Liver (tissue), 9 donors: ENCODE measurements around the gene TMEM163. TPM values are rescaled to one million over a fixed set of nuclear protein-coding genes. Genes with fewer than 3 reads are reported as not detected.

Experiments
- DNase-seq: peaks from one replicate; pipeline ENCODE4 v3.0.0-alpha.2; 2017; ENCODE audit warnings: low spot score
- H3K27ac ChIP-seq, 2 donors: one replicate each; pipeline ENCODE4 v1.7.0; 2013; ENCODE audit warnings: inconsistent platforms in 2 of 2, low read length in 2 of 2, control low read depth in 1 of 2, low read depth in 1 of 2, mild to moderate bottlenecking in 1 of 2
- H3K27me3 ChIP-seq, 4 donors: one replicate each; pipeline versions ENCODE4 v1.6.1 to v1.7.0; 2013; ENCODE audit warnings: low read length in 3 of 4, inconsistent platforms in 1 of 4, mild to moderate bottlenecking in 1 of 4, moderate library complexity in 1 of 4; ENCODE audit not compliant: control insufficient read depth in 4 of 4, insufficient read depth in 4 of 4
- H3K36me3 ChIP-seq, 4 donors: one replicate each; pipeline versions ENCODE4 v1.6.1 to v1.7.0; 2013; ENCODE audit warnings: low read length in 3 of 4, mild to moderate bottlenecking in 3 of 4, low read depth in 1 of 4, moderate library complexity in 1 of 4; ENCODE audit not compliant: control insufficient read depth in 4 of 4, insufficient read depth in 3 of 4
- H3K4me1 ChIP-seq, 4 donors: one replicate each; pipeline versions ENCODE4 v1.6.1 to v1.7.0; 2013; ENCODE audit warnings: low read length in 3 of 4, mild to moderate bottlenecking in 3 of 4, moderate library complexity in 1 of 4; ENCODE audit not compliant: control insufficient read depth in 4 of 4, insufficient read depth in 4 of 4
- H3K4me3 ChIP-seq, 3 donors: one replicate each; pipeline versions ENCODE4 v1.6.1 to v1.7.0; 2013; ENCODE audit warnings: low read length in 3 of 3, control low read depth in 1 of 3, low read depth in 1 of 3, mild to moderate bottlenecking in 1 of 3
- H3K9ac ChIP-seq, 2 donors: one replicate each; pipeline ENCODE4 v1.7.0; 2013; ENCODE audit warnings: low read length in 2 of 2, mild to moderate bottlenecking in 2 of 2, moderate library complexity in 2 of 2, control low read depth in 1 of 2, low read depth in 1 of 2
- H3K9me3 ChIP-seq, 4 donors: one replicate each; pipeline versions ENCODE4 v1.6.1 to v1.7.0; 2013; ENCODE audit warnings: low read length in 3 of 4; ENCODE audit not compliant: control insufficient read depth in 4 of 4
- ATF3 ChIP-seq: IDR thresholded peaks from 2 replicates; pipeline ENCODE4 v1.6.1; 2016; ENCODE audit warnings: antibody characterized with exemption
- EGR1 ChIP-seq, 2 donors: IDR thresholded peaks; 2 replicates each; pipeline ENCODE4 v1.6.1; 2016 to 2018; ENCODE audit warnings: antibody characterized with exemption in 2 of 2, low read depth in 2 of 2
- FOXA1 ChIP-seq: IDR thresholded peaks from 2 replicates; pipeline ENCODE4 v1.6.1; 2016; ENCODE audit warnings: antibody characterized with exemption
- FOXA2 ChIP-seq: IDR thresholded peaks from 2 replicates; pipeline ENCODE4 v1.6.1; 2016; ENCODE audit warnings: antibody characterized with exemption
- GABPA ChIP-seq, 2 donors: IDR thresholded peaks in 1 of 2; conservative IDR thresholded peaks in 1 of 2; 2 replicates each; pipeline ENCODE4 v1.6.1; 2016; ENCODE audit warnings: antibody characterized with exemption in 2 of 2, mild to moderate bottlenecking in 1 of 2, moderate library complexity in 1 of 2
- HNF4G ChIP-seq: IDR thresholded peaks from 2 replicates; pipeline ENCODE4 v1.6.1; 2016; ENCODE audit warnings: antibody characterized with exemption
- JUND ChIP-seq, 2 donors: IDR thresholded peaks; 2 replicates each; pipeline ENCODE4 v1.6.1; 2016; ENCODE audit warnings: antibody characterized with exemption in 2 of 2
- NR2F2 ChIP-seq: IDR thresholded peaks from 2 replicates; pipeline ENCODE4 v1.6.1; 2016; ENCODE audit warnings: antibody characterized with exemption
- RAD21 ChIP-seq, 2 donors: IDR thresholded peaks; 2 replicates each; pipeline ENCODE4 v1.6.1; 2016; ENCODE audit warnings: antibody characterized with exemption in 2 of 2, mild to moderate bottlenecking in 2 of 2
- REST ChIP-seq: IDR thresholded peaks from 2 replicates; pipeline ENCODE4 v1.6.1; 2016; ENCODE audit warnings: antibody characterized with exemption, mild to moderate bottlenecking
- RXRA ChIP-seq, 2 donors: IDR thresholded peaks; 2 replicates each; pipeline ENCODE4 v1.6.1; 2017 to 2018; ENCODE audit warnings: antibody characterized with exemption in 2 of 2, mild to moderate bottlenecking in 1 of 2
- SP1 ChIP-seq: IDR thresholded peaks from 2 replicates; pipeline ENCODE4 v1.6.1; 2018; ENCODE audit warnings: antibody characterized with exemption, mild to moderate bottlenecking
- TAF1 ChIP-seq: conservative IDR thresholded peaks from 2 replicates; pipeline ENCODE4 v1.6.1; 2016; ENCODE audit warnings: antibody characterized with exemption, mild to moderate bottlenecking
- YY1 ChIP-seq: IDR thresholded peaks from 2 replicates; pipeline ENCODE4 v1.6.1; 2016; ENCODE audit warnings: antibody characterized with exemption, mild to moderate bottlenecking
- WGBS: extraction: QIAGEN DNeasy Blood & Tissue Kit; methylation state at CpG from one replicate; pipeline ENCODE4 v1.1.7; 2013; 5-methylcytosine and 5-hydroxymethylcytosine counted together
- polyA plus RNA-seq, 2 donors: library from polyadenylated mRNA; stranded (reverse) in 1 of 2; unstranded in 1 of 2; fragments of 200-250 nt in 1 of 2; fragments of >200 nt in 1 of 2; fragmentation: Nextera tagmentation in 1 of 2; extraction: Ambion mirVana in 1 of 2; gene quantifications; one replicate each; pipeline versions ENCODE4 v1.2.1 to v1.2.3, GENCODE V29; 2013 to 2015
- total RNA-seq, 2 donors: library from RNA; depleted of rRNA; stranded (reverse); fragments of >200 nt; gene quantifications; one replicate each; pipeline ENCODE4 v1.2.3, GENCODE V29; 2014
- TF ChIP-seq, protein P1 (sequence below): IDR thresholded peaks from 2 replicates; pipeline ENCODE4 v1.6.1; 2016; ENCODE audit warnings: antibody characterized with exemption
- TF ChIP-seq, protein P2 (sequence below): fragments of 150-350 bp; IDR thresholded peaks from 2 replicates; pipeline ENCODE4 v1.5.1; 2017; ENCODE audit warnings: improper control_type of control experiment, low read depth, low read length; ENCODE audit not compliant: missing input control
- TF ChIP-seq, protein P3 (sequence below): IDR thresholded peaks from 2 replicates; pipeline ENCODE4 v1.6.1; 2016; ENCODE audit warnings: antibody characterized with exemption
- donor health status: healthy.
- donor health status: healthy.
- donor health status: healthy.
- donor health status: healthy.
- donor health status: healthy.

TMEM163 gene
- total and polyA plus RNA-seq, 4 donors = 0.08 to 0.48 (median 0.25) TPM

DNA sequence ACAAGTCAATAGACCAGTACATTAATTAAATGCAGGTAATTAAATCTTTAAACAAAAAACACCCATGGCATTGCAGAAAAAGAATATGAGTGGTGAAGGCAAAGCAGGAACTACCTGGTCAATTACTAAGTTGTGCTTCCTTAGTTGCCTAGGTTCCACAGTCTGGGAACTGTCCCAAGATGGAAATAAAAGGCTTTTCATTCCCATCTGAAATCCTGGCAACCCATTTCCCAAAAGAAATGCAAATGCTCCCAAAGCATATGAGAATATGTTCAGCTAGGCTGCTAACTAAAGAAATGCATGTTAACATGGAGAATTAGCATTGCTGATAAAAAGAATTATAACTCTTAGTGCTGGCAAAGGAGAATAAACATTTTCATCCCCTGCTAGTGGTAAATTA, 177.8 kb downstream of the TMEM163 start (continued):
- TF ChIP-seq REST (no peak), SP1 (no peak), RXRA (IDR thresholded peaks at IDR 0.05) (no peak)

DNA sequence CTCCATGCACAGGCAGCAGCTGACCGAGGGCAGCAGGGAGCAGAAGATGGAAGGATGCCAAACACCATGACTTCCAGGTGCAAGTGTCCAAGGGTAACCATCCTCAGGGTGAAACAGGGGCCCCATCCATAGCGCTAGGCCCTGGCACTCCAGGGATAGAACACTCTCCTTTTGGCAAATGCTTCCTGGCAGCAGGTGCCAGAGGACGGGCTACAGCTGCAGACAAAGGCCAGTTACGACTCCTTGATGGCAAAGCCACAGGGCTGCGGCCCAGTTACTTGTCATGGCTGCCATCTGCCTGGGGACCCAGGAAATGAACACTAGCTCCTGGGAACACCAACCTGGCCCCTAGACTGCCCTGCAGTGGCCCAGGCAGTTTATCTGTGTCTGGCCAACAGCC, 178.8 kb downstream of the TMEM163 start:
- DNase-seq = no peak
- no peak for TF ChIP-seq EGR1 (IDR thresholded peaks at IDR 0.05; ENCODE audit: low read depth in 2 of 2)
- no peak for TF ChIP-seq SP1
- Histone ChIP-seq H3K4me3 (no peak overlapping the region), H3K4me1 (no peaks in the 10 kb centered on the region), H3K27me3 (no peaks in the 10 kb centered on the region), H3K36me3 (no peaks in the 10 kb centered on the region), H3K27ac (no peak overlapping the region), H3K9ac (no peak overlapping the region), H3K9me3 (peaks cover 0 to 2% (median 0%) of the 10 kb centered on the region in 4 donors)
- 89% methylated on average over 5 of the region's 5 CpGs for WGBS

GRCh38 chr2:134537702-134538101, 181.1 kb downstream of the TMEM163 start:
- Histone ChIP-seq H3K4me3 (no peak overlapping the region), H3K36me3 (no peaks in the 10 kb centered on the region), H3K4me1 (no peaks in the 10 kb centered on the region), H3K9ac (no peak overlapping the region), H3K9me3 (peaks cover 0 to 2% (median 0%) of the 10 kb centered on the region in 4 donors), H3K27me3 (no peaks in the 10 kb centered on the region), H3K27ac (no peak overlapping the region)
- WGBS = 78% methylated on average over 4 of the region's 4 CpGs
- TF ChIP-seq, protein P1, sequence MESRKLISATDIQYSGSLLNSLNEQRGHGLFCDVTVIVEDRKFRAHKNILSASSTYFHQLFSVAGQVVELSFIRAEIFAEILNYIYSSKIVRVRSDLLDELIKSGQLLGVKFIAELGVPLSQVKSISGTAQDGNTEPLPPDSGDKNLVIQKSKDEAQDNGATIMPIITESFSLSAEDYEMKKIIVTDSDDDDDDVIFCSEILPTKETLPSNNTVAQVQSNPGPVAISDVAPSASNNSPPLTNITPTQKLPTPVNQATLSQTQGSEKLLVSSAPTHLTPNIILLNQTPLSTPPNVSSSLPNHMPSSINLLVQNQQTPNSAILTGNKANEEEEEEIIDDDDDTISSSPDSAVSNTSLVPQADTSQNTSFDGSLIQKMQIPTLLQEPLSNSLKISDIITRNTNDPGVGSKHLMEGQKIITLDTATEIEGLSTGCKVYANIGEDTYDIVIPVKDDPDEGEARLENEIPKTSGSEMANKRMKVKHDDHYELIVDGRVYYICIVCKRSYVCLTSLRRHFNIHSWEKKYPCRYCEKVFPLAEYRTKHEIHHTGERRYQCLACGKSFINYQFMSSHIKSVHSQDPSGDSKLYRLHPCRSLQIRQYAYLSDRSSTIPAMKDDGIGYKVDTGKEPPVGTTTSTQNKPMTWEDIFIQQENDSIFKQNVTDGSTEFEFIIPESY = no peak
- no peak for TF ChIP-seq FOXA1
- no peak for TF ChIP-seq TAF1
- no peak for TF ChIP-seq REST
- TF ChIP-seq JUND (IDR thresholded peaks at IDR 0.05) = no peak
- no peak for TF ChIP-seq YY1
- TF ChIP-seq, protein P2, sequence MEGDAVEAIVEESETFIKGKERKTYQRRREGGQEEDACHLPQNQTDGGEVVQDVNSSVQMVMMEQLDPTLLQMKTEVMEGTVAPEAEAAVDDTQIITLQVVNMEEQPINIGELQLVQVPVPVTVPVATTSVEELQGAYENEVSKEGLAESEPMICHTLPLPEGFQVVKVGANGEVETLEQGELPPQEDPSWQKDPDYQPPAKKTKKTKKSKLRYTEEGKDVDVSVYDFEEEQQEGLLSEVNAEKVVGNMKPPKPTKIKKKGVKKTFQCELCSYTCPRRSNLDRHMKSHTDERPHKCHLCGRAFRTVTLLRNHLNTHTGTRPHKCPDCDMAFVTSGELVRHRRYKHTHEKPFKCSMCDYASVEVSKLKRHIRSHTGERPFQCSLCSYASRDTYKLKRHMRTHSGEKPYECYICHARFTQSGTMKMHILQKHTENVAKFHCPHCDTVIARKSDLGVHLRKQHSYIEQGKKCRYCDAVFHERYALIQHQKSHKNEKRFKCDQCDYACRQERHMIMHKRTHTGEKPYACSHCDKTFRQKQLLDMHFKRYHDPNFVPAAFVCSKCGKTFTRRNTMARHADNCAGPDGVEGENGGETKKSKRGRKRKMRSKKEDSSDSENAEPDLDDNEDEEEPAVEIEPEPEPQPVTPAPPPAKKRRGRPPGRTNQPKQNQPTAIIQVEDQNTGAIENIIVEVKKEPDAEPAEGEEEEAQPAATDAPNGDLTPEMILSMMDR = no peak
- no peak for TF ChIP-seq GABPA (IDR thresholded peaks at IDR 0.05 in 1 of 2, conservative IDR thresholded peaks at IDR 0.05 in 1 of 2)
- no peak for TF ChIP-seq RAD21 (IDR thresholded peaks at IDR 0.05)
- TF ChIP-seq, protein P3, sequence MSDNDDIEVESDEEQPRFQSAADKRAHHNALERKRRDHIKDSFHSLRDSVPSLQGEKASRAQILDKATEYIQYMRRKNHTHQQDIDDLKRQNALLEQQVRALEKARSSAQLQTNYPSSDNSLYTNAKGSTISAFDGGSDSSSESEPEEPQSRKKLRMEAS = no peak
- TF ChIP-seq HNF4G = no peak
- no peak for TF ChIP-seq RXRA (IDR thresholded peaks at IDR 0.05)
- no peak for TF ChIP-seq SP1
- no peak for TF ChIP-seq ATF3
- no peak for TF ChIP-seq FOXA2
- TF ChIP-seq NR2F2 = no peak
- DNase-seq = no peak
